HL-60 (cell line): ENCODE data around the gene IL6ST.

Source experiments
- DNase-seq, 2 experiments: peaks; one replicate each; pipeline ENCODE4 v3.0.0-alpha.2; 2010 to 2020; ENCODE audit warnings: low read depth in 1 of 2, low spot score in 1 of 2
- H3K27ac ChIP-seq: fragments of 250-450 bp; sonication (Bioruptor Pico); replicated peaks from 2 replicates; pipeline ENCODE4 v1.5.1; 2020; ENCODE audit warnings: mild to moderate bottlenecking, moderate library complexity
- H3K27me3 ChIP-seq: fragments of 250-450 bp; sonication (Bioruptor Pico); 2 replicates; pipeline ENCODE4 v1.5.1; 2021; ENCODE audit warnings: mild to moderate bottlenecking, moderate library complexity; ENCODE audit not compliant: insufficient read depth, poor library complexity, severe bottlenecking
- H3K4me3 ChIP-seq: replicated peaks from 2 replicates; pipeline ENCODE4 v1.5.1; 2011; ENCODE audit warnings: mild to moderate bottlenecking, control low read depth, low read length; ENCODE audit not compliant: insufficient read depth
- CTCF ChIP-seq: IDR thresholded peaks from one replicate; pipeline ENCODE4 v1.5.1; 2011; ENCODE audit warnings: low read length, control low read depth, inconsistent platforms; ENCODE audit not compliant: insufficient read depth
- GABPA ChIP-seq: IDR thresholded peaks from 2 replicates; pipeline ENCODE4 v1.6.1; 2012; ENCODE audit warnings: low read depth
- POLR2AphosphoS5 ChIP-seq: IDR thresholded peaks from 2 replicates; pipeline ENCODE4 v1.6.1; 2012; ENCODE audit warnings: low read depth
- REST ChIP-seq: IDR thresholded peaks from 2 replicates; pipeline ENCODE4 v1.6.1; 2012; ENCODE audit warnings: low read depth; ENCODE audit not compliant: insufficient replicate concordance
- SPI1 ChIP-seq: IDR thresholded peaks from 2 replicates; pipeline ENCODE4 v1.6.1; 2012; ENCODE audit warnings: low read depth, mild to moderate bottlenecking, borderline replicate concordance

IL6ST gene

GRCh38 chr5:56024810-56025150 lies 30.0 kb upstream of the IL6ST start:
- no peak for DNase-seq
- Histone ChIP-seq H3K27ac (no peak overlapping the region), H3K27me3 (no peaks in the 10 kb centered on the region), H3K4me3 (no peak overlapping the region)
- TF ChIP-seq CTCF (no peak), SPI1 (no peak), GABPA (no peak), REST (no peak), POLR2AphosphoS5 (no peak)

- no peak overlapping the region for H3K27ac ChIP-seq
- DNase-seq: no peak
- H3K27me3 ChIP-seq: no peaks in the 10 kb centered on the region
- no peak for TF ChIP-seq REST
- no peak for TF ChIP-seq POLR2AphosphoS5
- TF ChIP-seq GABPA: no peak
- no peak for TF ChIP-seq CTCF
- TF ChIP-seq SPI1: no peak
- H3K4me3 ChIP-seq: no peak overlapping the region
These were observed 28.5 kb upstream of the IL6ST start for GRCh38 chr5:56023296-56023695.

- no peak for TF ChIP-seq CTCF
- TF ChIP-seq REST: no peak
- no peak for TF ChIP-seq GABPA
- no peak for TF ChIP-seq POLR2AphosphoS5
- no peak for TF ChIP-seq SPI1
- no peak for DNase-seq
- H3K27ac ChIP-seq: no peak overlapping the region
- no peak overlapping the region for H3K4me3 ChIP-seq
- no peaks in the 10 kb centered on the region for H3K27me3 ChIP-seq
These were observed 24.8 kb upstream of the IL6ST start for GRCh38 chr5:56019306-56020272.
